Omental fat pad (tissue), 4 donors: ENCODE measurements around the gene PLXNB1. TPM values are rescaled to one million over a fixed set of nuclear protein-coding genes. Genes with fewer than 3 reads are reported as not detected.
A peak's percentile ranks its signal among the peaks of the same experiment; 100 is the strongest.

Source experiments
- ATAC-seq: fragments of 150-250 bp; one replicate; pipeline ENCODE4 v1.9.1; 2016; ENCODE audit warnings: mild to moderate bottlenecking, moderate library complexity; ENCODE audit not compliant: low FRiP score
- DNase-seq: peaks from one replicate; pipeline ENCODE4 v3.0.0-alpha.2; 2019; ENCODE audit warnings: low spot score
- total RNA-seq, 4 donors: library from RNA; depleted of rRNA; stranded (reverse); fragments of >200 nt; gene quantifications; one replicate each; pipeline ENCODE4 v1.1.0, GENCODE V29; 2016
- TF ChIP-seq, protein P1 (sequence below), 3 donors: fragments of 450-650 bp; IDR thresholded peaks; one replicate each; pipeline ENCODE4 v1.5.1; 2016 to 2017; ENCODE audit warnings: antibody characterized with exemption in 3 of 3, mild to moderate bottlenecking in 3 of 3, moderate library complexity in 2 of 3

The PLXNB1 gene
- total RNA-seq, 4 donors from 2014 or later, result 66.7 to 91.3 (median 77.1) TPM

DNA sequence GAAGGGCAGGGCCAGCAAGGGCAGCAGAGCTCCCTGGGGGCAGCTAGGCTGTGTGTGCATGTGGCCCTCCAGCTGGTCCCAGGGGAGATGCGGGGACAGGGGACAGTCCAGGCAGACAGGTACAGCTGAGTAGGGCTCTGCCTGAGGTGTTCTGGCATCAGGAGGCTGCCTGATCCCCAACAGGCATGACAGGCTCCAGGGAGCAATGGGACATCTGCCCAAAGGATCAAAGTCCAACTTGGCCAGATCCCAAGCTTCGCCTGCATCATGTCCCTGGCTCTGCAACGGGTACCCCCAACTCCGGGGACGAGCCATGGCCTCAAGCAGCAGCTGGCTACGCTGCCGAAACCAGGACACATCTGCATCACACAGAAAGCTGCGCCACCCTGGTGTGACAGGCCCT lies 38.4 kb upstream of the PLXNB1 start:
- DNase-seq (no peak), ATAC-seq (no peak)
- TF ChIP-seq, protein P1, sequence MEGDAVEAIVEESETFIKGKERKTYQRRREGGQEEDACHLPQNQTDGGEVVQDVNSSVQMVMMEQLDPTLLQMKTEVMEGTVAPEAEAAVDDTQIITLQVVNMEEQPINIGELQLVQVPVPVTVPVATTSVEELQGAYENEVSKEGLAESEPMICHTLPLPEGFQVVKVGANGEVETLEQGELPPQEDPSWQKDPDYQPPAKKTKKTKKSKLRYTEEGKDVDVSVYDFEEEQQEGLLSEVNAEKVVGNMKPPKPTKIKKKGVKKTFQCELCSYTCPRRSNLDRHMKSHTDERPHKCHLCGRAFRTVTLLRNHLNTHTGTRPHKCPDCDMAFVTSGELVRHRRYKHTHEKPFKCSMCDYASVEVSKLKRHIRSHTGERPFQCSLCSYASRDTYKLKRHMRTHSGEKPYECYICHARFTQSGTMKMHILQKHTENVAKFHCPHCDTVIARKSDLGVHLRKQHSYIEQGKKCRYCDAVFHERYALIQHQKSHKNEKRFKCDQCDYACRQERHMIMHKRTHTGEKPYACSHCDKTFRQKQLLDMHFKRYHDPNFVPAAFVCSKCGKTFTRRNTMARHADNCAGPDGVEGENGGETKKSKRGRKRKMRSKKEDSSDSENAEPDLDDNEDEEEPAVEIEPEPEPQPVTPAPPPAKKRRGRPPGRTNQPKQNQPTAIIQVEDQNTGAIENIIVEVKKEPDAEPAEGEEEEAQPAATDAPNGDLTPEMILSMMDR (IDR thresholded peaks at IDR 0.05), result no peak

- DNase-seq (no peak), ATAC-seq (no peak)
- TF ChIP-seq, protein P1 (IDR thresholded peaks at IDR 0.05), result no peak
These were observed 37.8 kb upstream of the PLXNB1 start for GRCh38 chr3:48467473-48468267.

DNA sequence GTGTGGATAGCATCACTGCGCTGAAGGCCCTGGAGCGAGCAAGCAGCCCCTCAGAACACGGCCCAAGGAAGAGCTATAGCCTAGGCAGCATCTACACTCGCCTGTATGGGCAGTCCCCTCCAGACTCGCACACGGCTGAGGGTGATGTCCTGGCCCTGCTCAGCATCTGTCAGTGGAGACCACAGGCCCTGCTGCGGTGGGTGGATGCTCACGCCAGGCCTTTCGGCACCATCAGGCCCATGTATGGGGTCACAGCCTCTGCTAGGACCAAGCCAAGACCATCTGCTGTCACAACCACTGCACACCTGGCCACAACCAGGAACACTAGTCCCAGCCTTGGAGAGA lies 37.2 kb upstream of the PLXNB1 start:
- TF ChIP-seq, protein P1 (IDR thresholded peaks at IDR 0.05), result no peak
- ATAC-seq (no peak), DNase-seq (no peak)

GRCh38 chr3:48466386-48467109 lies 36.7 kb upstream of the PLXNB1 start:
- no peak for ATAC-seq
- no peak for DNase-seq
- TF ChIP-seq, protein P1 (IDR thresholded peaks at IDR 0.05), result no peak

DNA sequence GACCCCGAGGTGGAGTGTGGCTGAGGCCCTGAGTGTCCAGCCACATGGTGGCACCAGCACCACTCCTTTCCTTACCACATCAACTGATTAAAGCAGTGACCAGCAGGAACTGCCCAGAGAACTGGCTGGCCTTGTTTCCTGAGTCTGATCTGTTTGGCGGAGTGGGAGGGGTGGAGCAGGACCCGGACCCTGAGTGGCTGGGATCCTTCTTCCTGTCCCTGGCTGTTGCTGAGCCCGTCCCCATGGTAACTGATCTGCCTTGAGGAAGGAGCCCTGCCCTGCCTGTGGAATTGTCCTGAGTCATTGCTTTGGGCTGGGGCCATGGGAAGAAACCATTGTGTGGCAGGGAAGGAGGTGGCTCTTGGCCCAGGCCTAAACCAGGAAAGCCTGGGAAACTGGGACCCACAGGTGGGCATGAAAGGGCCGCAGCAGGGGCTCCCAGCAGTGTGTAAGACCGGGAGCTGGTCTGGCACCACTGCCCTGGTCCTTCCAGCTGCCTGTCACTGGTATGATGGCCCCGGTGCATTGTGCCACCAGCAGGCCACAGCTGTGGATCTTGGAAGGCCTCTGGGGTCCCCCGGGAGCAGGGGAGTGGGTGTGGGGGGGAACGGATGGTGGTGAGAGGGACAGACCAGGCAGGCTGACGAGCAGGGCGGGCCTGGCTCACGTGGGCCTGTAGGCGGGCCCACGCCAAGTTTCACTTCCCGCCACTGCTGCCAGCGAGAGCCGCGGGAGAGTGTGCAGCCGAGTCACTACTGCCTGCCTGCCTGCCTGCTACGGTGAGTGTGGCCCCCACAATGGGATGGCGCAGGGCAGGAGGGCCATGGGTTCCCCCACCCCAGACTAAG lies 35.9 kb upstream of the PLXNB1 start:
- ATAC-seq (peak; percentile 93), DNase-seq (peak; percentile 87)
- TF ChIP-seq, protein P1 (IDR thresholded peaks at IDR 0.05), result peak in 1 of 3 donors; percentile 15

DNA sequence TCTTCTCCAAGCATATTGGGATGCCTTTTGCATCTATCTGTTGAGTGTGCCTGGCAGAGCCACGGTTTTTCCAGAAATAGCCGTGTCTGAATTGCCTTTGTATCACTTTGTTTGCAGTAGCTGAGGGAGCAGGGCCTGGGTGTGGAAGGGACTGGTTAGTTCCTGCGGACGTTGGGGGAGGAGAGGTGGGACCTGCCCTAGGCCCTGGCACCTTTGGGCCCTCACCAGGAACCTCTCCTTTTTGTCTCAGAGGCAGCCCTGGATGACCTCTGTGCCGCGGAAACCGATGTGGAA lies 35.3 kb upstream of the PLXNB1 start:
- TF ChIP-seq, protein P1 (IDR thresholded peaks at IDR 0.05), result no peak
- ATAC-seq, result no peak
- no peak for DNase-seq
